KMS-11 (cell line): Measurements from ENCODE around the gene SPAG9.

Experiments
- H2AFZ ChIP-seq: fragments of 200-600 bp; sonication (generic); 2 replicates; pipeline ENCODE4 v1.6.1; 2016; ENCODE audit warnings: antibody characterized with exemption, mixed run types, low read depth
- H3K27ac ChIP-seq: fragments of 200-600 bp; sonication (generic); 2 replicates; pipeline ENCODE4 v1.6.1; 2016; ENCODE audit warnings: mild to moderate bottlenecking, mixed run types
- H3K27me3 ChIP-seq: fragments of 200-600 bp; sonication (generic); 2 replicates; pipeline ENCODE4 v1.6.1; 2017; ENCODE audit warnings: mild to moderate bottlenecking, low read depth, mixed run types, moderate library complexity; ENCODE audit not compliant: insufficient read depth
- H3K36me3 ChIP-seq: fragments of 200-600 bp; sonication (generic); 2 replicates; pipeline ENCODE4 v1.6.1; 2017; ENCODE audit warnings: mild to moderate bottlenecking, mixed run types; ENCODE audit not compliant: insufficient read depth
- H3K4me1 ChIP-seq: fragments of 200-600 bp; sonication (generic); 2 replicates; pipeline ENCODE4 v1.6.1; 2016; ENCODE audit warnings: mild to moderate bottlenecking, low read depth, mixed run types; ENCODE audit not compliant: poor library complexity, severe bottlenecking
- H3K4me2 ChIP-seq: fragments of 200-600 bp; sonication (generic); 2 replicates; pipeline ENCODE4 v1.7.0; 2016; ENCODE audit warnings: mild to moderate bottlenecking, mixed run types
- H3K4me3 ChIP-seq: fragments of 200-600 bp; sonication (generic); IDR thresholded peaks from 2 replicates; pipeline ENCODE4 v1.6.1; 2017; ENCODE audit warnings: low read depth, low read length, mixed read lengths; ENCODE audit not compliant: insufficient read depth
- H3K79me2 ChIP-seq: fragments of 200-600 bp; sonication (generic); 2 replicates; pipeline ENCODE4 v1.6.1; 2016; ENCODE audit warnings: low read depth, mixed run types; ENCODE audit not compliant: insufficient read depth
- H3K9ac ChIP-seq: fragments of 200-600 bp; sonication (generic); 2 replicates; pipeline ENCODE4 v1.6.1; 2016; ENCODE audit warnings: mild to moderate bottlenecking, mixed run types
- H4K20me1 ChIP-seq: fragments of 200-600 bp; sonication (generic); 2 replicates; pipeline ENCODE4 v1.6.1; 2016; ENCODE audit warnings: mild to moderate bottlenecking, mixed run types; ENCODE audit not compliant: insufficient read depth
- CTCF ChIP-seq: fragments of 200-600 bp; sonication (generic); conservative IDR thresholded peaks from 2 replicates; pipeline ENCODE4 v1.6.1; 2017; ENCODE audit warnings: low read depth, mild to moderate bottlenecking, antibody characterized with exemption, low read length, moderate library complexity, mixed read lengths

The SPAG9 gene

GRCh38 chr17:51155416-51155815 lies 34.7 kb upstream of the SPAG9 start:
- Histone ChIP-seq H3K27ac (no peak overlapping the region), H3K4me2 (peak overlapping the region; percentile 100), H2AFZ (no peak overlapping the region), H4K20me1 (0 out of 2 replicates have a peak, but pooled peaks cover 3% of the 10 kb centered on the region), H3K4me1 (peaks cover 27% of the 10 kb centered on the region), H3K9ac (no peak overlapping the region; the same call in 1 of the 2 replicates), H3K79me2 (peaks cover 63% of the 10 kb centered on the region), H3K36me3 (peaks cover 9% of the 10 kb centered on the region; the same call in 1 of the 2 replicates), H3K4me3 (no peak overlapping the region), H3K27me3 (no peaks in the 10 kb centered on the region)
- TF ChIP-seq CTCF = no peak

- peak overlapping the region; percentile 47; the same call in 1 of the 2 replicates for H2AFZ ChIP-seq
- H3K9ac ChIP-seq = peak overlapping the region; percentile 86
- no peak for TF ChIP-seq CTCF
- H3K4me1 ChIP-seq = peaks cover 27% of the 10 kb centered on the region
- H4K20me1 ChIP-seq = 0 out of 2 replicates have a peak, but pooled peaks cover 3% of the 10 kb centered on the region
- H3K4me2 ChIP-seq = peak overlapping the region; percentile 100
- H3K4me3 ChIP-seq = no peak overlapping the region
- peaks cover 9% of the 10 kb centered on the region; the same call in 1 of the 2 replicates for H3K36me3 ChIP-seq
- no peaks in the 10 kb centered on the region for H3K27me3 ChIP-seq
- peaks cover 58% of the 10 kb centered on the region for H3K79me2 ChIP-seq
- H3K27ac ChIP-seq = peak overlapping the region; percentile 68
These were observed 33.5 kb upstream of the SPAG9 start for GRCh38 chr17:51154176-51154575.

GRCh38 chr17:51153210-51154072 lies 32.8 kb upstream of the SPAG9 start, which contains the start of gene NME1:
NME1 (plus strand) TSS chr17:51153559; CDS start chr17:51155655, 2,096 bp downstream.
- peak within 1 kb of the TSS; percentile 86 for H3K9ac ChIP-seq

GRCh38 chr17:51152766-51153209 lies 32.1 kb upstream of the SPAG9 start:
- H3K27me3 ChIP-seq = no peaks in the 10 kb centered on the region
- peaks cover 30% of the 10 kb centered on the region for H3K4me1 ChIP-seq
- no peak overlapping the region for H3K4me3 ChIP-seq
- H3K4me2 ChIP-seq = peak overlapping the region; percentile 61
- peaks cover 44% of the 10 kb centered on the region for H3K79me2 ChIP-seq
- TF ChIP-seq CTCF = no peak
- H3K36me3 ChIP-seq = peaks cover 9% of the 10 kb centered on the region; the same call in 1 of the 2 replicates
- peak overlapping the region; percentile 68 for H3K27ac ChIP-seq
- H3K9ac ChIP-seq = peak overlapping the region; percentile 61
- peak overlapping the region; percentile 92 for H2AFZ ChIP-seq
- H4K20me1 ChIP-seq = 0 out of 2 replicates have a peak, but pooled peaks cover 3% of the 10 kb centered on the region

More at GRCh38 chr17:51153210-51154072, 32.8 kb upstream of the SPAG9 start, which contains the start of gene NME1:
- TF ChIP-seq CTCF = peak; percentile 87
- Histone ChIP-seq H3K27me3 (no peaks in the 10 kb centered on the region), H3K4me3 (no peak within 1 kb of the TSS), H4K20me1 (0 out of 2 replicates have a peak, but pooled peaks cover 3% of the 10 kb centered on the region), H3K4me2 (peak within 1 kb of the TSS; percentile 100), H3K79me2 (peaks cover 51% of the 10 kb centered on the region), H3K36me3 (peaks cover 9% of the 10 kb centered on the region; the same call in 1 of the 2 replicates), H2AFZ (peak within 1 kb of the TSS; percentile 92), H3K4me1 (peaks cover 27% of the 10 kb centered on the region), H3K27ac (peak within 1 kb of the TSS; percentile 68)
